Tibial nerve (tissue), 4 donors: ENCODE measurements around the gene INS. TPM values are rescaled to one million over a fixed set of nuclear protein-coding genes. Genes with fewer than 3 reads are reported as not detected.

Experiments
- DNase-seq, 2 donors: peaks; one replicate each; pipeline ENCODE4 v3.0.0-alpha.2; 2019; ENCODE audit warnings: low spot score in 2 of 2
- H3K27ac ChIP-seq, 4 donors: fragments of 200-600 bp; sonication (generic) in 3 of 4; one replicate each; pipeline ENCODE4 v1.5.1; 2017 to 2019; ENCODE audit warnings: mild to moderate bottlenecking in 1 of 4
- H3K27me3 ChIP-seq, 2 donors: fragments of 200-600 bp; sonication (generic) in 1 of 2; one replicate each; pipeline versions ENCODE4 v1.5.1 to v1.6.0; 2017 to 2019
- H3K36me3 ChIP-seq, 3 donors: fragments of 200-600 bp; sonication (generic); one replicate each; pipeline ENCODE4 v1.5.1; 2018 to 2019
- H3K4me1 ChIP-seq, 4 donors: fragments of 200-600 bp; sonication (generic) in 3 of 4; one replicate each; pipeline ENCODE4 v1.5.1; 2017 to 2019
- H3K4me3 ChIP-seq, 4 donors: fragments of 200-600 bp; sonication (generic) in 3 of 4; one replicate each; pipeline ENCODE4 v1.5.1; 2017 to 2019; ENCODE audit warnings: mild to moderate bottlenecking in 1 of 4, moderate library complexity in 1 of 4
- H3K9me3 ChIP-seq, 4 donors: fragments of 200-600 bp; sonication (generic) in 3 of 4; one replicate each; pipeline ENCODE4 v1.5.1; 2017 to 2019
- CTCF ChIP-seq, 5 experiments: fragments of 200-600 bp in 3 of 5; fragments of 450-650 bp in 2 of 5; sonication (generic) in 3 of 5; IDR thresholded peaks; one replicate each; pipeline ENCODE4 v1.5.1; 2016 to 2019; ENCODE audit warnings: antibody characterized with exemption in 5 of 5, mild to moderate bottlenecking in 3 of 5, moderate library complexity in 2 of 5
- EP300 ChIP-seq, 2 donors: sonication (generic); formaldehyde crosslinking; IDR thresholded peaks; one replicate each; pipeline ENCODE4 v1.6.1; 2017; ENCODE audit warnings: antibody characterized with exemption in 2 of 2, mild to moderate bottlenecking in 1 of 2
- POLR2A ChIP-seq, 2 donors: fragments of 450-650 bp; IDR thresholded peaks; one replicate each; pipeline ENCODE4 v1.6.1; 2017; ENCODE audit warnings: antibody characterized with exemption in 2 of 2, mild to moderate bottlenecking in 2 of 2, moderate library complexity in 2 of 2
- WGBS, 2 donors: methylation state at CpG; one replicate each; pipeline ENCODE4 v1.1.5; 2018; 5-methylcytosine and 5-hydroxymethylcytosine counted together
- total RNA-seq, 4 donors: library from RNA; depleted of rRNA; stranded (reverse); fragments of >200 nt; gene quantifications; one replicate each; pipeline ENCODE4 v1.1.0, GENCODE V29; 2016

Gene INS
- total RNA-seq, 4 donors from 2014 or later = 1.8 TPM; not detected in 3

GRCh38 chr11:2191883-2192282 is 30.9 kb upstream of the INS start:
- TF ChIP-seq EP300 (IDR thresholded peaks at IDR 0.05) = no peak
- no peak for TF ChIP-seq POLR2A (IDR thresholded peaks at IDR 0.05)
- no peak for TF ChIP-seq CTCF (IDR thresholded peaks at IDR 0.05)
- H3K4me3 ChIP-seq = no peak overlapping the region
- DNase-seq = no peak
- no peak overlapping the region for H3K27ac ChIP-seq
- WGBS, 2 donors = 81 to 85% methylated on average over 7 of the region's 7 CpGs
- H3K36me3 ChIP-seq = no peaks in the 10 kb centered on the region
- peaks cover 0 to 30% of the 10 kb centered on the region in 2 donors for H3K27me3 ChIP-seq
- H3K9me3 ChIP-seq = no peaks in the 10 kb centered on the region
- H3K4me1 ChIP-seq = peaks cover 0 to 27% (median 0%) of the 10 kb centered on the region in 4 donors

DNA sequence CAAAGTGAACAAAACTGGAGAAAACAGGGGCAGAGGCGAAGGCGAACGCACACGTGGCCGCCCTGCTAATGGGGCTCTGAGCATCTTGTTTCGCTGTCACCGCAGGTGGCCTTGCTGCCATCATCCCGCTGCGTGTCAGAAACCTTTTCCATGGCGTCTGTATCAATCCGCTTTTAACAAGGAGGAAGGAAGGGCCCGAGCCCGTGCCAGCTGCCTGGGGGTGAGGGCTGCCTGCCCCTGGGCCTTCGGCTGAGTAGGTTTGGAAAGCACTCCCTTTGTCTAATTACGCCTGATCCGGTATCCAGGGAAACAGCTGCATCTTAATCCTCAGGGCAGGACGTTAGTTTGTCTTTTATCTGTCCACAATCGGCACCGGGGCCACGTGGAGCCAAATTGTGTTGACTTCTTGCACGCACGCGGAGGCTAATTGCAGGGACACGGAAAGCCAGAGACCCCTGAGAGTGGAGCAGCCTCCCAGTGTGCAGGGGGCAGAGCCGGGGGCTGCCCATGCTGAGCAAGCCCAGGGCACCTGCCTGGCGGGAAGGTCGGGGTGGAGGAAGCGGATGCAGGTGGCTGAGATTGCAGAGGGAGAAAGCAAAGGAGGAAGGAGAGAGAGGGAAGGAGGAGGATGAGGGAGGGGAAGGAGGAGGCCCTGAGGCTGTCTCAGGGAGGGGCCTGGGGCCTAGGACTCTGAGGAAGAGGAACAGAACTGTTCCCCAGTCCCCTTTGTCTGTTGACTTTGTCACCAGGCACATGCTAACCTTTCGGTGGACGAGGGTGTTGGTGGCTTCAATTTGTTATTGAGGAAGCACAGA is 29.9 kb upstream of the INS start:
- H3K36me3 ChIP-seq = no peaks in the 10 kb centered on the region
- H3K27ac ChIP-seq = no peak overlapping the region
- TF ChIP-seq EP300 (IDR thresholded peaks at IDR 0.05) (no peak), CTCF (IDR thresholded peaks at IDR 0.05) (no peak), POLR2A (IDR thresholded peaks at IDR 0.05) (no peak)
- H3K9me3 ChIP-seq = no peaks in the 10 kb centered on the region
- H3K27me3 ChIP-seq = peaks cover 0 to 39% of the 10 kb centered on the region in 2 donors
- WGBS, 2 donors = 46 to 47% methylated on average over 29 to 30 of the region's 30 CpGs
- peaks cover 0 to 27% (median 0%) of the 10 kb centered on the region in 4 donors for H3K4me1 ChIP-seq
- DNase-seq = no peak
- H3K4me3 ChIP-seq = no peak overlapping the region

- WGBS, 2 donors = 49 to 55% methylated on average over 24 to 28 of the region's 29 CpGs
- TF ChIP-seq POLR2A (IDR thresholded peaks at IDR 0.05) (no peak), EP300 (IDR thresholded peaks at IDR 0.05) (no peak), CTCF (IDR thresholded peaks at IDR 0.05) (no peak)
Observed at GRCh38 chr11:2189938-2190656, 29.1 kb upstream of the INS start.

DNA sequence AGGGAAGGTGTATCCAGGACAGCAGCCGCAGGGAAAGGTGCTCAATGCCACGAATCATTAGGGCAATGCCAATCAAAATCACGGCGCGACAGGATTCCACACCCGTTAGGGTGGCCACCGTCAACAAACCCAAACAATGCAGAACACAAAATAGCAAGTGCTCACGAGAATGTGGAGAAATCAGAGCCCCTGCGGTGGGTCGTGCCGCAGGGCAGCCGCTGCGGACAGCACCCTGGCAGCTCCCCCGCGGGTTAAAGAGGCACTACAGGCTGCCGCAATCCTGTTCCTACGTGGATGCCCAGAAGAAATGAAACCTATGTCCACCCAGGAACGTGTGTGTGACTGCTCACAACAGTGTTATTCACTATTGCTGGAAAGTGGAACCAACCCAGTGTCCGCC is 27.7 kb upstream of the INS start:
- TF ChIP-seq EP300 (IDR thresholded peaks at IDR 0.05) = no peak
- no peak for TF ChIP-seq POLR2A (IDR thresholded peaks at IDR 0.05)
- TF ChIP-seq CTCF (IDR thresholded peaks at IDR 0.05) = no peak
- WGBS, 2 donors = 87 to 93% methylated on average over 16 to 19 of the region's 19 CpGs
- peaks cover 0 to 48% of the 10 kb centered on the region in 2 donors for H3K27me3 ChIP-seq
- no peak for DNase-seq
- no peaks in the 10 kb centered on the region for H3K36me3 ChIP-seq
- no peak overlapping the region for H3K27ac ChIP-seq
- no peak overlapping the region for H3K4me3 ChIP-seq
- peaks cover 0 to 18% (median 0%) of the 10 kb centered on the region in 4 donors for H3K4me1 ChIP-seq
- H3K9me3 ChIP-seq = no peaks in the 10 kb centered on the region

More at GRCh38 chr11:2189938-2190656, 29.1 kb upstream of the INS start:
- Histone ChIP-seq H3K27me3 (peaks cover 0 to 41% of the 10 kb centered on the region in 2 donors), H3K27ac (no peak overlapping the region), H3K4me3 (no peak overlapping the region), H3K9me3 (no peaks in the 10 kb centered on the region), H3K36me3 (no peaks in the 10 kb centered on the region), H3K4me1 (peaks cover 0 to 27% (median 0%) of the 10 kb centered on the region in 4 donors)
- DNase-seq = no peak

DNA sequence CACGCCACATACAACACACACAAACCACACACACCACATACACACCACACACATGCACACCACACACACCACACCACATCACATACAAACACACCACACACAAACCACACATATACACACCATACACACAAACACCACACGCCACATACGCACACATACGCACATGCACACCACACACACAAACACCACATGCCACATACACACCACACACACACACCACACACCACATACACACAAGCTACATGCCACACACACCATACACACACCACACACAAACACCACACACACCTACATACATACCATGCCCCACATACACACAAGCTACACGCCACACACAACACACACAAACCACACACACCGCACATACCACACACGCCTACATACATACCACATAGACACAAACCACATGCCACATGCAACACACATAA is 26.3 kb upstream of the INS start:
- peaks cover 0 to 53% of the 10 kb centered on the region in 2 donors for H3K27me3 ChIP-seq
- no peak overlapping the region for H3K4me3 ChIP-seq
- H3K36me3 ChIP-seq = no peaks in the 10 kb centered on the region
- no peak overlapping the region for H3K27ac ChIP-seq
- DNase-seq = no peak
- 89 to 94% methylated on average over 7 of the region's 7 CpGs for WGBS, 2 donors
- peaks cover 0 to 9% (median 0%) of the 10 kb centered on the region in 4 donors for H3K4me1 ChIP-seq
- TF ChIP-seq POLR2A (IDR thresholded peaks at IDR 0.05) (no peak), CTCF (IDR thresholded peaks at IDR 0.05) (no peak), EP300 (IDR thresholded peaks at IDR 0.05) (no peak)
- H3K9me3 ChIP-seq = no peaks in the 10 kb centered on the region
